Measurements from ENCODE around the gene CBL.

Gene CBL

DNA sequence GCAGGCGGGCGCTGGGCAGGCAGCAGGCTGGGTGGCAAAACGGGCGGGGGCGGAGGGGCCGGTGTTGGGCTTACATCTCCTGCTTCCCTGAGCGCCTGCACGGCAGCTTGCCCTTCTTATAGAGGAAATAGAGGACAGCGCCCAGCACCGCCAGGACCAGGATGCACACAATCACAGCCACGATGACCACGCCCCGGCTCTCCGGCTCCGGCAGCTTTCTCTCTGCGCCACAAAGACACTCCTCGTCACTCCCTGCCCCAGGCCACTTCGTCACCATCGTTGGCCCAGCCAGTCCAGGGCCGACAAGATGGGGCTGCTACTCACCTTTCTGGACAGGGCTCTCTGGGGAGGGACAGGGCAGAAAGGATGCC, 104.5 kb downstream of the CBL start:
- TF ChIP-seq, protein P1, sequence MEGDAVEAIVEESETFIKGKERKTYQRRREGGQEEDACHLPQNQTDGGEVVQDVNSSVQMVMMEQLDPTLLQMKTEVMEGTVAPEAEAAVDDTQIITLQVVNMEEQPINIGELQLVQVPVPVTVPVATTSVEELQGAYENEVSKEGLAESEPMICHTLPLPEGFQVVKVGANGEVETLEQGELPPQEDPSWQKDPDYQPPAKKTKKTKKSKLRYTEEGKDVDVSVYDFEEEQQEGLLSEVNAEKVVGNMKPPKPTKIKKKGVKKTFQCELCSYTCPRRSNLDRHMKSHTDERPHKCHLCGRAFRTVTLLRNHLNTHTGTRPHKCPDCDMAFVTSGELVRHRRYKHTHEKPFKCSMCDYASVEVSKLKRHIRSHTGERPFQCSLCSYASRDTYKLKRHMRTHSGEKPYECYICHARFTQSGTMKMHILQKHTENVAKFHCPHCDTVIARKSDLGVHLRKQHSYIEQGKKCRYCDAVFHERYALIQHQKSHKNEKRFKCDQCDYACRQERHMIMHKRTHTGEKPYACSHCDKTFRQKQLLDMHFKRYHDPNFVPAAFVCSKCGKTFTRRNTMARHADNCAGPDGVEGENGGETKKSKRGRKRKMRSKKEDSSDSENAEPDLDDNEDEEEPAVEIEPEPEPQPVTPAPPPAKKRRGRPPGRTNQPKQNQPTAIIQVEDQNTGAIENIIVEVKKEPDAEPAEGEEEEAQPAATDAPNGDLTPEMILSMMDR (IDR thresholded peaks at IDR 0.05; ENCODE audit: borderline replicate concordance, control extremely low read depth, extremely low read depth, insufficient read depth, missing control alignments), result no peak
- in situ Hi-C loops (cut with MboI; ENCODE audit: low sequenced_read_pairs, unreplicated experiment), result no loop called here
- DNase-seq (ENCODE audit: low spot score), result no peak

DNA sequence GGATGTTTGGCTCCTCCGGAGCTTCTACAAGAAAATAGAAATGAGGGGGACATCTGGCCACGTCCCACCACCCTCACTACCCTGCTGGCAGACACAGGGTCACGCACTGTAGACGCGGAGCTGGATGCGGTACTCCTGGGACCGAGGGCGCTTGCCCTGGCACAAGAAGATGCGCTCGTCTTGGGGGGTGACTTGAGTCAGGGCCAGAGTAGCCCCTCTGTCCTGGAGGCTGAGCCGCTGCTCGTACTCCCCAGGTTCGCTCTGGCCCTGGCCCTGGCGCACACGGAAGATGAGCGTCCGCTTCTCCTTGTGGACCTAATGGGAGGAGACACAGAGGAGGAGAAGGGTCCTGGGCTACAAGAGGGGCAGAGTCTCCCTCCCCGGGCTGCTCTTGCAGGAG, 108.6 kb downstream of the CBL start:
- in situ Hi-C loops (cut with MboI; ENCODE audit: low sequenced_read_pairs, unreplicated experiment), result no loop called here
- no peak for DNase-seq (ENCODE audit: low spot score)
- TF ChIP-seq, protein P1 (IDR thresholded peaks at IDR 0.05; ENCODE audit: borderline replicate concordance, control extremely low read depth, extremely low read depth, insufficient read depth, missing control alignments), result no peak

DNA sequence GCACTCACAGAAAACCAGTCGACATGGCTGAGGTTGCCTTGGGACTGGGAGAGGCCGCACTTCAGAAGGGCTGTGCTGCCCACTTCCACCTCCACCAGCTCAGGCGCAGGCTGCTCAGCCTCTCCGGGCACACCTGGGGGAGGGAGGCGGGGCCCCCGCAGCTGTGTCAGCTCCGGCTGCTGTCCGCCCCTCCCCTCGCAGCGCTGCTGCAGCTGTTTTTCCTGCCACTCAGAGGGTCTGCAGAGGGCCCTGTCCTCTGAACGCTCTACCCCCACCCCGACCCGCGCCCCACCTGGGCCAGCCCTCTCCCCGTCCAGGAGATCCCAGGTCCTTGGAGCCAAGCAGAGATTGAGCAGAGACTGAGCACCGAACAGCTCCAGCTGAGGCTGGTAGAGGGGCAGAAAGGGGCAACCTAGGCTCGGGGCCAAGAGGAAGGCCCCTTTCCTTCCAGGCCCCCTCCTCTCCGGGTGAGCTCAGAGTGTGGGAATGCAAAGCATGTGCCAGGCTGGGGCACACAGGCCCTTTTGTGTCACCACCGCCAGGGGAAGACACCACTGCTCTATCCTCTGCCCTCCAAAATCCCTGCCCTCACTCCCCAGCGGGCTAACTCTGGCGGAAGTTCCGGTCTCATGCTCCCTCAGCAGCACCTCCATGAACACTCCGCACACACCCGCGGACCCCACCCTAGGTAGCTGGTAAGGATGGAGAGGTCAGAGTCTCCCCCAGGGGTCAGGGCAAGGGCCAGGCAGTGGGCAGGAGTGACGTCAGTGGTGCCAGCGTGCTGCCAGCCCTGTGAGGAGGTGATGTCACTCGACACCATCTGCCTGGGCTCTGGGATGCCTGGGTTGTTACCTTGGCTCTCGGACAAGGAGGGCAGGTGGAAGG, 109.2 kb downstream of the CBL start:
- DNase-seq (ENCODE audit: low spot score), result no peak
- TF ChIP-seq, protein P1 (IDR thresholded peaks at IDR 0.05; ENCODE audit: borderline replicate concordance, control extremely low read depth, extremely low read depth, insufficient read depth, missing control alignments), result no peak
- in situ Hi-C loops (cut with MboI; ENCODE audit: low sequenced_read_pairs, unreplicated experiment), result no loop called here

DNA sequence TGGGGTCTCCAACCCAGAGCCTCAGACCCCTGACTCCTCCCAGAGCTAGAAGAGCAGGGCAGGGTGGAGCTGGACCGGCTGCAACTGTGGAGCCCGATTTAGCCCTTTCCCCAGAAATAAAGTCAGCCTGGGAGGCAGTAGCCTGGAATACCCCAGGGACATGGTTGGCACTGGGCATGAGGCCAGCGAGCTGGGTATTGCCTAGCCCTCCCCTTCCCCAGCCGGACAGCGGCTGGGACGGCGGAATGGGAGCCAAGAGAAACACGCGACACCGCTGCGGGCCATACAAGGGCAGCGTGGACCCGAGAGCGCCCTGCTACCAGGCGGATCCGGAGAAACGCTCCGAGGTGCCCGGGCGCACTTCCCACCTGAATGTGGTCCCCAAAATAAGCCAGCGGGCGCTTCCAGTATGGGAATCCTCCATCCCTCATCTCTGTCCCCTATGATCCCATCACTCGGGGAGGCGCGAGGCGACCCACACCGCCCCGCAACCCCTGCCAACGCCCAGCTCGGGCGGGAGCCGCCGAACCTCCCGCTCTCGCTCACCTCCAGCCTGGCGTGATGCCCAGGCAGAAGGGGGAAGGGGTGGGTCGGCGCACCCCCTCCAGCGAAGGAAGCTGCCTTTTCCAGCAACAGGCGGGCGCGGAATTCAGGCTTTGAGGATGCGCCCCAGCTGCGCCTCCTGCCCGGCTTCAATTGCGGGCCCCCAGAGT, 110.0 kb downstream of the CBL start:
- no peak for DNase-seq (ENCODE audit: low spot score)
- TF ChIP-seq, protein P1 (IDR thresholded peaks at IDR 0.05; ENCODE audit: borderline replicate concordance, control extremely low read depth, extremely low read depth, insufficient read depth, missing control alignments), result no peak
- in situ Hi-C loops (cut with MboI; ENCODE audit: low sequenced_read_pairs, unreplicated experiment), result no loop called here

DNA sequence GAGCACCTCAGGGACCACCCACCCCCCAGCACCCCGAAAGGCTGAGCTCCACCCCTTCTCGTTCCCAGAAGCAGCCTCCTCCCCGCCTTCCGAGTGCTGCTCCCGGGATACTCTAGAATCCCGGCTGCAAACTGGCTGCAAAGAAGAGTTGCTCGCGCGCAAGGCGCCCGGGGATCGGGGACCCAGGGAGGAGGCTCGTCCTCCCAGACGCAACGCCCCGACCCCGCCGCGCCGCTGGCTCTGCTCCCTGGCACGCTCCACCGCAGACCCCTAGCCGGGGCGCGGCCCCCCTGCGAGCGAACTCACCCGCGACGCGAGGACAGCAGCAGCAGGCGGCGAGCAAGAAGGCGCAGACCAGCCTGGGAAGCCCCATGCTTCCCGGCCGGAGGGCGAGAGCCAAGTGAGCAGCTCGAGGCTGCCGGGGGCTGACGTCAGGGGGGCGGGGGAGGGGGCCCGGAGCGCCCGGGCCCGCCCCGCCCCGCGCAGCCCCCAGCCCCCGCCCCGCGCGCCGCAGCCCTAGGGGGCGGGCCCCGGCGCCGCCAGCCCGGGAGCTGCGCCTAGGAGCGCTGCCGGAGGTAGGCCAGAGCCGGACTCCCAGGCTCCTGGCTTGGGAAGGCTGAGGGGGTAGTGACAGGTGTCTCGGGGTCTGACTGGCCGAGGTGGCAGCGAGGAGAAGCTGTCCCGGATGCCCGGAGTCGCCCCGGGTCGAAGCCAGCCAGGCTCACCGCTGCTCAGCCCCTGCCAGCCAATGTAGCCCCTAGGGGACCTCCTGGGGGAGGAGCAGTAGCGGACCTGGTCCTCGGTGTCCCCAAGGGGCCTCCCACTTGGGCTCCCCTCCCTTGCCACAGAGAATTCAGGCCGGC, 110.8 kb downstream of the CBL start, which contains the start of gene MCAM:
MCAM (minus strand) TSS at position 402 of the 863 bp plus-strand sequence; CDS start at position 373, 29 bp downstream.
- in situ Hi-C loops (cut with MboI; ENCODE audit: low sequenced_read_pairs, unreplicated experiment), result no loop called here
- DNase-seq (ENCODE audit: low spot score), result peak; percentile 68
- TF ChIP-seq, protein P1 (IDR thresholded peaks at IDR 0.05; ENCODE audit: borderline replicate concordance, control extremely low read depth, extremely low read depth, insufficient read depth, missing control alignments), result no peak
